Measurements from ENCODE around the gene RERE.
"Not testable (repeated sequence)": the region's sequence is repeated elsewhere in the genome, so short reads cannot be mapped to it uniquely, and the experiment has no call there.

RERE gene

DNA sequence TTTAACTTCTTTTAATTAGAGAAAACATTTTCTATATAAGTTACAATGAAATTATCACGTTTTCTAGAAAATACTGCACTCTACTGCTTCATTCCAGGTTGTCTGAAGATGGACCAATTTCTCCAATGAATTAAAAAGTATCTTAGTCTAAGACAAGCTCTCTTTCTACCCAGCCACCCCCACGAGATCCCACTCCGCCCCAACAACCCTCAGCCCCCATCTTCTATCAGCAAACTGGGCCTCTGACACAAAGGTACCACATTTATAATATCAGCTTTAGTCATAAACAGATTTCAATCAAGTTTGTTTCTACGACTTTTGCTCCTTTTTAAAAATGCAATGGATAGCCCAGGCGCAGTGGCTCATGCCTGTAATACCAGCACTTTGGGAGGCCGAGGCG is 117.8 kb downstream of the RERE start:
- Histone ChIP-seq H3K4me3 (ENCODE audit: low read length) (no peak overlapping the region), H3K79me2 (ENCODE audit: control insufficient read depth, low read length) (peaks cover 73% of the 10 kb centered on the region), H3K36me3 (ENCODE audit: control insufficient read depth, low read length) (no peaks in the 10 kb centered on the region), H4K20me1 (ENCODE audit: control insufficient read depth, insufficient read depth, low read depth, low read length) (peaks cover 24% of the 10 kb centered on the region), H3K4me2 (ENCODE audit: low read length) (no peak overlapping the region), H3K9me3 (ENCODE audit: control insufficient read depth, insufficient read depth, low read length) (no peaks in the 10 kb centered on the region), H3K9me2 (replicated peaks; ENCODE audit: control insufficient read depth, low read length) (no peaks in the 10 kb centered on the region), H3F3A (ENCODE audit: control insufficient read depth, insufficient read depth) (peaks cover 23% of the 10 kb centered on the region), H3K27me3 (ENCODE audit: control insufficient read depth, low read length) (peaks cover 18% of the 10 kb centered on the region), H3K4me1 (ENCODE audit: control insufficient read depth, low read length) (peaks cover 48% of the 10 kb centered on the region), H3K27ac (ENCODE audit: low read depth, low read length) (no peak overlapping the region)
- TF ChIP-seq, protein P1, sequence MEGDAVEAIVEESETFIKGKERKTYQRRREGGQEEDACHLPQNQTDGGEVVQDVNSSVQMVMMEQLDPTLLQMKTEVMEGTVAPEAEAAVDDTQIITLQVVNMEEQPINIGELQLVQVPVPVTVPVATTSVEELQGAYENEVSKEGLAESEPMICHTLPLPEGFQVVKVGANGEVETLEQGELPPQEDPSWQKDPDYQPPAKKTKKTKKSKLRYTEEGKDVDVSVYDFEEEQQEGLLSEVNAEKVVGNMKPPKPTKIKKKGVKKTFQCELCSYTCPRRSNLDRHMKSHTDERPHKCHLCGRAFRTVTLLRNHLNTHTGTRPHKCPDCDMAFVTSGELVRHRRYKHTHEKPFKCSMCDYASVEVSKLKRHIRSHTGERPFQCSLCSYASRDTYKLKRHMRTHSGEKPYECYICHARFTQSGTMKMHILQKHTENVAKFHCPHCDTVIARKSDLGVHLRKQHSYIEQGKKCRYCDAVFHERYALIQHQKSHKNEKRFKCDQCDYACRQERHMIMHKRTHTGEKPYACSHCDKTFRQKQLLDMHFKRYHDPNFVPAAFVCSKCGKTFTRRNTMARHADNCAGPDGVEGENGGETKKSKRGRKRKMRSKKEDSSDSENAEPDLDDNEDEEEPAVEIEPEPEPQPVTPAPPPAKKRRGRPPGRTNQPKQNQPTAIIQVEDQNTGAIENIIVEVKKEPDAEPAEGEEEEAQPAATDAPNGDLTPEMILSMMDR (IDR thresholded peaks at IDR 0.05; ENCODE audit: low read depth, low read length, poor library complexity, severe bottlenecking) = no peak
- no peak for TF ChIP-seq EZH2phosphoT487 (IDR thresholded peaks at IDR 0.05; ENCODE audit: borderline replicate concordance, low read length)

- Histone ChIP-seq H4K20me1 (ENCODE audit: control insufficient read depth, insufficient read depth, low read depth, low read length) (peaks cover 27% of the 10 kb centered on the region), H3K27ac (ENCODE audit: low read depth, low read length) (no peak overlapping the region), H3K4me3 (ENCODE audit: low read length) (no peak overlapping the region), H3K9me2 (replicated peaks; ENCODE audit: control insufficient read depth, low read length) (no peaks in the 10 kb centered on the region), H3K4me1 (ENCODE audit: control insufficient read depth, low read length) (peaks cover 42% of the 10 kb centered on the region), H3K79me2 (ENCODE audit: control insufficient read depth, low read length) (peaks cover 80% of the 10 kb centered on the region), H3K36me3 (ENCODE audit: control insufficient read depth, low read length) (no peaks in the 10 kb centered on the region), H3K9me3 (ENCODE audit: control insufficient read depth, insufficient read depth, low read length) (no peaks in the 10 kb centered on the region), H3K27me3 (ENCODE audit: control insufficient read depth, low read length) (peaks cover 18% of the 10 kb centered on the region), H3F3A (ENCODE audit: control insufficient read depth, insufficient read depth) (peaks cover 20% of the 10 kb centered on the region), H3K4me2 (ENCODE audit: low read length) (no peak overlapping the region)
- TF ChIP-seq EZH2phosphoT487 (IDR thresholded peaks at IDR 0.05; ENCODE audit: borderline replicate concordance, low read length) = no peak
- TF ChIP-seq, protein P1 (IDR thresholded peaks at IDR 0.05; ENCODE audit: low read depth, low read length, poor library complexity, severe bottlenecking) = no peak
Observed at GRCh38 chr1:8698937-8699447, 118.4 kb downstream of the RERE start.

DNA sequence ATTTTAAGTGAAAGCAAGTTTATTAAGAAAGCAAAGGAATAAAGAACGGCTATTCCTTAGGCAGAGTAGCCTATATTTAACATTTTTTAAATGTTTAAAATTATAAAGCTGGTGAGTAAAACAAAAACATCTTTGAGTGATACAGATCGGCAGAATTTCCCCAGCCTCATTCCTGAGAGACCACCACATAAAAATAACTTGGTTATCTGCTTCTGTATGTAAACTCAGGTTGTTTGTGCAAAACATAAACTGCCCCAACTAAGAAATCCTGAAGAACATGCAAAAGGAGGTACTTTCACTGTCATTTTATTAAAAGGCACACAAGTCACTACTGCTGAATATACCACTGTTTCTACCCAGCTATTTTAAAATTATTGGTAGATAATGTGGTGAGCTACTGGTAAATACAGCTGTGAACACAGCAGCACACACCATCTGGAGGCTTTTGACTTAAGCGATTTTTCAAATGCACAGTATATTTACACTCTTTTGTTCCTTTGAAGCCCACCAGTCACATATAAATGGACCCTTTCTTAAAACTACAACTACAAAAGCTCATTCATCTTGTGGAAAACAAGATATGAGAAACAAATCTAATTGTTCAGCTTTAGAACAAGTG is 119.3 kb downstream of the RERE start:
- no peaks in the 10 kb centered on the region for H3K9me2 ChIP-seq (replicated peaks; ENCODE audit: control insufficient read depth, low read length)
- H3K4me2 ChIP-seq (ENCODE audit: low read length) = no peak overlapping the region
- peaks cover 12% of the 10 kb centered on the region for H3K27me3 ChIP-seq (ENCODE audit: control insufficient read depth, low read length)
- peaks cover 81% of the 10 kb centered on the region for H3K79me2 ChIP-seq (ENCODE audit: control insufficient read depth, low read length)
- H3K4me1 ChIP-seq (ENCODE audit: control insufficient read depth, low read length) = peaks cover 35% of the 10 kb centered on the region
- peaks cover 15% of the 10 kb centered on the region for H3F3A ChIP-seq (ENCODE audit: control insufficient read depth, insufficient read depth)
- H3K27ac ChIP-seq (ENCODE audit: low read depth, low read length) = no peak overlapping the region
- H4K20me1 ChIP-seq (ENCODE audit: control insufficient read depth, insufficient read depth, low read depth, low read length) = peaks cover 28% of the 10 kb centered on the region
- TF ChIP-seq EZH2phosphoT487 (IDR thresholded peaks at IDR 0.05; ENCODE audit: borderline replicate concordance, low read length) = no peak
- TF ChIP-seq, protein P1 (IDR thresholded peaks at IDR 0.05; ENCODE audit: low read depth, low read length, poor library complexity, severe bottlenecking) = no peak
- no peaks in the 10 kb centered on the region for H3K9me3 ChIP-seq (ENCODE audit: control insufficient read depth, insufficient read depth, low read length)
- H3K36me3 ChIP-seq (ENCODE audit: control insufficient read depth, low read length) = no peaks in the 10 kb centered on the region
- H3K4me3 ChIP-seq (ENCODE audit: low read length) = no peak overlapping the region

DNA sequence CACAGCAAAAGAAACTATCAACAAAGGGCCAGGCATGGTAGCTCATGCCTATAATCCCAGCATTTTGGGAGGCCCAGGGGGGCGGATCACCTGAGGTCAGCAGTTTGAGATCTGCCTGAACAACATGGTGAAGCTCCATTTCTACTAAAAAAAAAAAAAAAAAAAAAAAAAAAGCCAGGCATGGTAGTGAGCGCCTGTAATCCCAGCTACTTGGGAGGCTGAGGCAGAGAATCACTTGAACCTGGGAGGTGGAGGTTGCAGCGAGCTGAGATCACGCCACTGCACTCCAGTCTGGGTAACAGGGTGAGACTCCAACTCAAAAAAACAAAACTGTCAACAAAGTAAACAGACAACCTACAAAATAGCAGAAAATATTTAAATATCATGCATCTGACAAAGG is 122.0 kb downstream of the RERE start:
- H3F3A ChIP-seq (ENCODE audit: control insufficient read depth, insufficient read depth); H3K4me2 ChIP-seq (ENCODE audit: low read length); H3K36me3 ChIP-seq (ENCODE audit: control insufficient read depth, low read length); H3K27me3 ChIP-seq (ENCODE audit: control insufficient read depth, low read length); H3K9me3 ChIP-seq (ENCODE audit: control insufficient read depth, insufficient read depth, low read length); H3K4me3 ChIP-seq (ENCODE audit: low read length); H3K27ac ChIP-seq (ENCODE audit: low read depth, low read length); H3K9me2 ChIP-seq (replicated peaks; ENCODE audit: control insufficient read depth, low read length): not testable (repeated sequence)
- H3K4me1 ChIP-seq (ENCODE audit: control insufficient read depth, low read length) = peaks cover 11% of the 10 kb centered on the region
- peaks cover 78% of the 10 kb centered on the region for H3K79me2 ChIP-seq (ENCODE audit: control insufficient read depth, low read length)
- H4K20me1 ChIP-seq (ENCODE audit: control insufficient read depth, insufficient read depth, low read depth, low read length) = peaks cover 17% of the 10 kb centered on the region; the same call in 1 of the 2 replicates
